ENCODE data around the gene RAB15. TPM values are rescaled to one million over a fixed set of nuclear protein-coding genes. Genes with fewer than 3 reads are reported as not detected.

RAB15 gene
- total and polyA plus RNA-seq, 12 donors: 8.2 to 94.3 (median 31.6) TPM

DNA sequence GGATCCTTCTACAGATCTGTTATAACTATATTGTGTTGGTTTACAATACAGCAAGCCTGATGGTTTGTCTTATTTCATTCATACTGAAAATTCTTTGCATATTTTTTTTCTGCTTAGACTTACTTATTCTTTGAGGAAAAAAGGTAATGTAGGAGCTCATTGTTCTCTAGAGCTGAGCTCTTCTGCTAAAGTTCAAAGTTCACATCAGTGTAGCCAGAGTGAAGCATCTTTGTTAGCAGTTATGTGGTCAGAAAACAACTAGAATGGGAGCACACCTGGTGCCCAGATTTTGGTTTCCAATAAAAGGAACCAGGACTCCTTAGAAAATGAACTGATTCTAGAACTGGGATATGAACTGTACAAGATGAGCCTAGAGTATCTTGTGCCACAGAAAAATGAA, 39.9 kb downstream of the RAB15 start:
- Histone ChIP-seq H3K4me1 (peaks cover 7 to 55% (median 44%) of the 10 kb centered on the region in 9 donors), H3K27ac (peak overlapping the region in 1 of 10 donors; percentile 75), H3K36me3 (peaks cover 0 to 94% (median 36%) of the 10 kb centered on the region in 9 donors), H3K27me3 (no peaks in the 10 kb centered on the region), H3K4me3 (no peak overlapping the region), H3K9me3 (no peaks in the 10 kb centered on the region)
- DNase-seq (no peak), ATAC-seq (no peak)
- intact Hi-C loops (cut with DNase I): no loop called here
- TF ChIP-seq, protein P1, sequence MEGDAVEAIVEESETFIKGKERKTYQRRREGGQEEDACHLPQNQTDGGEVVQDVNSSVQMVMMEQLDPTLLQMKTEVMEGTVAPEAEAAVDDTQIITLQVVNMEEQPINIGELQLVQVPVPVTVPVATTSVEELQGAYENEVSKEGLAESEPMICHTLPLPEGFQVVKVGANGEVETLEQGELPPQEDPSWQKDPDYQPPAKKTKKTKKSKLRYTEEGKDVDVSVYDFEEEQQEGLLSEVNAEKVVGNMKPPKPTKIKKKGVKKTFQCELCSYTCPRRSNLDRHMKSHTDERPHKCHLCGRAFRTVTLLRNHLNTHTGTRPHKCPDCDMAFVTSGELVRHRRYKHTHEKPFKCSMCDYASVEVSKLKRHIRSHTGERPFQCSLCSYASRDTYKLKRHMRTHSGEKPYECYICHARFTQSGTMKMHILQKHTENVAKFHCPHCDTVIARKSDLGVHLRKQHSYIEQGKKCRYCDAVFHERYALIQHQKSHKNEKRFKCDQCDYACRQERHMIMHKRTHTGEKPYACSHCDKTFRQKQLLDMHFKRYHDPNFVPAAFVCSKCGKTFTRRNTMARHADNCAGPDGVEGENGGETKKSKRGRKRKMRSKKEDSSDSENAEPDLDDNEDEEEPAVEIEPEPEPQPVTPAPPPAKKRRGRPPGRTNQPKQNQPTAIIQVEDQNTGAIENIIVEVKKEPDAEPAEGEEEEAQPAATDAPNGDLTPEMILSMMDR (IDR thresholded peaks at IDR 0.05): no peak

DNA sequence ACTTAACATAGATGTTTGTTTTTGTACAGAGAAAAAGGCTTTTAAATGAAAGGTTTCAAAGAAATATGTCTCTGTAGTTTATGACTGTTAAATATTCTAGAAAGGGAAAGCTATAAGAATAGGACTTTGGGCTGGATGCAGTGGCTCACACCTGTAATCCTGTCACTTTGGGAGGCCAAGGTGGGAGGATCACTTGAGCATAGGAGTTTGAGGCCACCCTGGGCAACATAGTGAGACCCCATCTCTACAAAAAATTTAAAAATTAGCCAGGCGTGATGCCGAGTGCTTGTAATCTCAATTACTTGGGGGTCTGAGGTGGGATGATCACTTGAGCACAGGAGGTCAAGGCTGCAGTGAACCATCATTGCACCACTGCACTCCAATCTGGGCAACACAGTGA, 41.0 kb downstream of the RAB15 start:
- peaks cover 7 to 53% (median 38%) of the 10 kb centered on the region in 9 donors for H3K4me1 ChIP-seq

DNA sequence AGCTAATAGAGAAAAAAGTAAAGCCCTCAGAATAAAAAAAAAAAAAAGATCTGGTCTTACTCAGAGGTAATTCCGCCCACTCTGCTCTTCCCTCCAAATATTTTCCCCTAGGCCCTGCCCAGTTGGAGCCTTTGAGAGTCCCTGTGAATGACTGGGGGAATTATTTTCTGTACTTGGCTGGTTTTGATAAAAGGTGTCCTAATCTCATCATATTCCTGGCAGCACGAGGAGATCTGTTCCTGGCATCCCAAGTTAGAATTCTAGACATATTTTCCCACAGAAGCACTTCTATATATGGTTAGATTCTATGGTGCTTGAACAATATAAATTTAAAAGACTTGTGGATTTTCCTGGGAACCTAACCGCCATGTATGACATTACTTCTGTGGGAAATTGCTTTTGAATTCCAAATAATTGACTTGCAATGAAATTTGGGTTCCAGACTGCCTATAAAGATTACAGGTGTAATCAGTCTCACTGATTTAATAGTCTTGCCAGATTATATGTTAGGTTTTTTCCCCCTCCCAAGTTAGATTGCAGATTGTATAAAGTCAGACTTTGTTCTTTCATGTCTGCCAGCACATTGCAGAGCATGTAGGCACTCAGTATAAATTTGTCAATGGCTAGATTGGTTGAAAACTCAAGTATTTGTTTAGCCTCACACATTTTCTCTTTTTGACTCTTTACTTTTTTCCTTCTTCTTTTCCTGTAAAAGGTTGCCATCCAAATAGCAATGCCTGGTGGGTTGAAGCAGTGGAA, 41.9 kb downstream of the RAB15 start:
- WGBS, 2 donors: 63 to 66% methylated on average over 3 of the region's 3 CpGs
- no peak overlapping the region for H3K4me3 ChIP-seq
- no peaks in the 10 kb centered on the region for H3K9me3 ChIP-seq
- DNase-seq (no peak), ATAC-seq (peak in 7 of 8 donors; percentile 57 to 90 (median 75))
- H3K27ac ChIP-seq: peak overlapping the region in 9 of 10 donors; percentile 24 to 75 (median 68)
- H3K36me3 ChIP-seq: peaks cover 0 to 99% (median 46%) of the 10 kb centered on the region in 9 donors
- H3K4me1 ChIP-seq: peaks cover 7 to 50% (median 40%) of the 10 kb centered on the region in 9 donors
- intact Hi-C loops (cut with DNase I): no loop called here
- H3K27me3 ChIP-seq: no peaks in the 10 kb centered on the region
- TF ChIP-seq, protein P1 (IDR thresholded peaks at IDR 0.05): no peak

More for the DNA sequence above, 41.0 kb downstream of the RAB15 start:
- H3K27ac ChIP-seq: peak overlapping the region in 9 of 10 donors; percentile 24 to 75 (median 68)
- H3K4me3 ChIP-seq: no peak overlapping the region
- ATAC-seq (no peak), DNase-seq (no peak)
- intact Hi-C loops (cut with DNase I): no loop called here
- H3K36me3 ChIP-seq: peaks cover 0 to 97% (median 45%) of the 10 kb centered on the region in 9 donors
- H3K27me3 ChIP-seq: no peaks in the 10 kb centered on the region
- no peaks in the 10 kb centered on the region for H3K9me3 ChIP-seq
- WGBS, 2 donors: 86 to 93% methylated on average over 2 of the region's 2 CpGs
- TF ChIP-seq, protein P1 (IDR thresholded peaks at IDR 0.05): no peak

DNA sequence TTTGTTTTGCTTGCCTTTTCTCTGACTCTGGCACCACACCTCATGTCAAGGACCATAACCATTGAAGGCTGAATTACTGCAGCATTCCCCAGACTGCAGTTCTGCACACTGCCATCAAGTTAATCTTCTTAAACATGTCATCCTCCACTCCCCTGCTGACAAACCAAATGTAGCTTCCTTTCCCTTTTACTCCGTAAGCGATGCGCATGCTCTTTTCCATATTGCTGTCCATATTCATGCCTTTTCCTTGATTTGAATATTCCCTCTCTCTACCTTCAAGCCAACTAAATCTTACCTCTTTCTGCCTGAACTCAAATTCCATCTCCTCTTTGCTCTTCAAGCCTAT, 43.1 kb downstream of the RAB15 start:
- peak overlapping the region in 6 of 10 donors; percentile 56 to 75 (median 70) for H3K27ac ChIP-seq
- TF ChIP-seq, protein P1 (IDR thresholded peaks at IDR 0.05): no peak
- intact Hi-C loops (cut with DNase I): no loop called here
- 96% methylated on average over 3 of the region's 3 CpGs for WGBS, 2 donors
- ATAC-seq (no peak), DNase-seq (no peak)
- no peaks in the 10 kb centered on the region for H3K9me3 ChIP-seq
- H3K36me3 ChIP-seq: peaks cover 0 to 99% (median 52%) of the 10 kb centered on the region in 9 donors
- H3K27me3 ChIP-seq: no peaks in the 10 kb centered on the region
- H3K4me3 ChIP-seq: no peak overlapping the region
- peaks cover 7 to 45% (median 33%) of the 10 kb centered on the region in 9 donors for H3K4me1 ChIP-seq
